Umbilical cord (tissue), 2 donors: Measurements from ENCODE around the gene ARMC5. TPM values are rescaled to one million over a fixed set of nuclear protein-coding genes. Genes with fewer than 3 reads are reported as not detected.
"Not testable (repeated sequence)": the region's sequence is repeated elsewhere in the genome, so short reads cannot be mapped to it uniquely, and the experiment has no call there.

Experiments
- DNase-seq: peaks from one replicate; pipeline ENCODE4 v3.0.0-alpha.2; 2015; ENCODE audit warnings: low spot score
- total RNA-seq: library from RNA; depleted of rRNA; stranded (reverse); fragments of >200 nt; gene quantifications from one replicate; pipeline ENCODE4 v1.2.3, GENCODE V29; 2014; ENCODE audit warnings: low replicate concordance; ENCODE audit not compliant: insufficient read depth

ARMC5 gene, protein sequence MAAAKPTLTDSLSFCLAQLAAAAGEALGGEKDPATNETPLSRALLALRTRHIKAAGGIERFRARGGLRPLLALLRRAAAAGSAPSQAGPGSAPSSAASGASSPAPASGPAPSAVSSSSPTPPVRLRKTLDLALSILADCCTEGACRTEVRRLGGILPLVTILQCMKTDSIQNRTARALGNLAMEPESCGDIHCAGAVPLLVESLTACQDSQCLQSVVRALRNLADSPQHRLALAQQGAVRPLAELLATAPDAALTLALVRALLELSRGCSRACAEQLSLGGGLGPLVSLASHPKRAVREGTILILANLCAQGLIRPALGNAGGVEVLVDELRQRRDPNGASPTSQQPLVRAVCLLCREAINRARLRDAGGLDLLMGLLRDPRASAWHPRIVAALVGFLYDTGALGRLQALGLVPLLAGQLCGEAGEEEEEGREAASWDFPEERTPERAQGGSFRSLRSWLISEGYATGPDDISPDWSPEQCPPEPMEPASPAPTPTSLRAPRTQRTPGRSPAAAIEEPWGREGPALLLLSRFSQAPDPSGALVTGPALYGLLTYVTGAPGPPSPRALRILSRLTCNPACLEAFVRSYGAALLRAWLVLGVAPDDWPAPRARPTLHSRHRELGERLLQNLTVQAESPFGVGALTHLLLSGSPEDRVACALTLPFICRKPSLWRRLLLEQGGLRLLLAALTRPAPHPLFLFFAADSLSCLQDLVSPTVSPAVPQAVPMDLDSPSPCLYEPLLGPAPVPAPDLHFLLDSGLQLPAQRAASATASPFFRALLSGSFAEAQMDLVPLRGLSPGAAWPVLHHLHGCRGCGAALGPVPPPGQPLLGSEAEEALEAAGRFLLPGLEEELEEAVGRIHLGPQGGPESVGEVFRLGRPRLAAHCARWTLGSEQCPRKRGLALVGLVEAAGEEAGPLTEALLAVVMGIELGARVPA
- 8.2 TPM for total RNA-seq

DNA sequence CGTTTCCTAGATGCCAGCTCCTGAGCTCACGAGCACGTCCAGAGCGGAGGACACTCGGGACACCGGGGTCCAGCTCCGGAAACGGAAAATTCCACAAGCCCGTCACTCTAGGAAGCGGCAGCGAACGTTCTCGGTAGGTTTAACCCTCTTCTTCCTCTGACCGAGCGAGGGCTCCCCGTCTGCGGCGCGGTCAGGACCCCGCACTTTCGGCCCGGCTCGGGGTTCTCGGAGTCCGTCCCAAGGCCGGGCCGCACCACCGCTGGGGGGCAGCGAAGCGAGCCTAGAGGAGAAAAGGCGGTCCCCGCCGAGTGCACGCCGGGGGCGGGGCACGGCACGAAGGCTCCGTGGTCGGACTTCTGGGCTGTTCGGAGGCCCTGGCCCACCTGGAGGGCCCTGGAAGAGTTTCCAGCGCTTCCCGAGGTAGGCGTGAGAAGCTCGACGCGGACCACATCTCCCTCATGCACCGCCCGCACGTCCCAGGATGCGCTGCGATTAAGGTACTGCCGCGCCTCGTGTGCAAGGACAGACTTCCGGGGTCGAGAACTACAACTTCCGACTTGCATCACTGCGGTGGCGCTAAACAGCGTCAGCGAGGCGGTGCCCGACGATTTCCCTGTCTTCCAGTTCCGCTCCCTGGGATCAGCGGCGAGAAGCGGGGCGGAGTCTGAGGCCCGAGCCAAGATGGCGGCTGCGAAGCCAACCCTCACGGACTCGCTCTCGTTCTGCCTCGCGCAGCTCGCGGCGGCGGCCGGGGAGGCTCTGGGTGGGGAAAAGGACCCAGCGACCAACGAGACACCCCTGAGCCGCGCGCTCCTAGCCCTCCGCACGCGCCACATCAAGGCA, at the start of gene ARMC5:
Gene ARMC5 (plus strand): TSS at position 658 of the 843 bp plus-strand sequence. CDS start 24 bp downstream, at position 682.
- peak; percentile 99 for DNase-seq

DNA sequence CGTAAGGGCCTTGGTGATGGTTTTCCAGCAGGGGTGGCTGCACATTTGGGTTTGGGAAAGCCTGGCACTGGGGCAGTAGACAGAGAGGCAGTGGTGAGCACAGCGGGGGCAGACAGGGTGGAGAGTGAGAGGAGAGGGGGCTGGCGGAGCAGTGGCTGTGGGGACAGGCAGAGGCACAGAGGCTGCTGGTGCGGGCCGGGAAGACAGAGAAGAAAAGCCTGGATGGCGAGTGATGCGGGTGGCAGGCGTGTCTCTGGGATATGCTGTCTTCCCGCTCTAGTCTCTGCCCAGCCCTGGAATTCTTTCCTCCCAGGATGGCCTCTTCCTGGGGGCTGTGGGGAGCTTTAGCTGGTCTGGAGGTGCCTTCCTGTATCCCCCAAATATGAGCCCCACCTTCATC, 49.2 kb upstream of the ARMC5 start:
- DNase-seq, result no peak

DNA sequence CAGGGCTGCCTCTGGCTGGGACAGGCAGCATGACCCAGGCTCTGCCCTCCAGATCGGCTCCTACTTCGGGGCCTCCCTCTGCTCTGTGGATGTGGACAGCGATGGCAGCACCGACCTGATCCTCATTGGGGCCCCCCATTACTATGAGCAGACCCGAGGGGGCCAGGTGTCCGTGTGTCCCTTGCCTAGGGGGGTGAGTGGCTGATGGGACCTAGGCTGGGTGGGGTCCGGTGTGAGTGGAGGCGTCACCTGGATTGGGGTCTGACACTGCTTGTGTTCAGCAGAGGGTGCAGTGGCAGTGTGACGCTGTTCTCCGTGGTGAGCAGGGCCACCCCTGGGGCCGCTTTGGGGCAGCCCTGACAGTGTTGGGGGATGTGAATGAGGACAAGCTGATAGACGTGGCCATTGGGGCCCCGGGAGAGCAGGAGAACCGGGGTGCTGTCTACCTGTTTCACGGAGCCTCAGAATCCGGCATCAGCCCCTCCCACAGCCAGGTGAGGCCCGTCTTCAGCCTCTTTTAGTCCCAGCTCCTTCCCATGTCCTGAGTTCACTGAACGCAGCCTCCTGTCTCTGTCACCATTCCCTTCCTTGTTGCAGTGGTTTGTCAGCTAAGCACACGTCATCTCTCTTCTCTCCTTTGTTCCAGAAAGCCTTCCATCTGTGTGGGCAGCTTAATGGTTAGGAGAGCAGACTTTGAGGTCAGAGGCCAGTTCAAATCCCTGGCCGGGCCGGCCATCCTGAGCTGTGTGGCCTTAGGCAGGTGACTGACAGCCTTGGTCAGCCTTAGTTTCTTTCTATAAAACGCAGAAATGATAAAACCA, 48.1 kb upstream of the ARMC5 start:
- no peak for DNase-seq

DNA sequence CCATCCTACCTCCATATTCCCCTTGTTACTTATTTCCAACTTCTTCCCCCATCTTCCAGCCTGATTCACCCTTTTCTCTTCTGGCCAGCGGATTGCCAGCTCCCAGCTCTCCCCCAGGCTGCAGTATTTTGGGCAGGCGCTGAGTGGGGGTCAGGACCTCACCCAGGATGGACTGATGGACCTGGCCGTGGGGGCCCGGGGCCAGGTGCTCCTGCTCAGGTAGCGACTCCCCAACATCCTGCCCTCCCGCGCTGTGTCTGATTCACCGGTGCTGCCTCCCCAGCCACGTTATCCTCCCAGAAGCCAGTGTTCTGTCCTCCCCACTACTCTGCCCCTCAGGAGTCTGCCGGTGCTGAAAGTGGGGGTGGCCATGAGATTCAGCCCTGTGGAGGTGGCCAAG, 46.6 kb upstream of the ARMC5 start:
- DNase-seq, result no peak

DNA sequence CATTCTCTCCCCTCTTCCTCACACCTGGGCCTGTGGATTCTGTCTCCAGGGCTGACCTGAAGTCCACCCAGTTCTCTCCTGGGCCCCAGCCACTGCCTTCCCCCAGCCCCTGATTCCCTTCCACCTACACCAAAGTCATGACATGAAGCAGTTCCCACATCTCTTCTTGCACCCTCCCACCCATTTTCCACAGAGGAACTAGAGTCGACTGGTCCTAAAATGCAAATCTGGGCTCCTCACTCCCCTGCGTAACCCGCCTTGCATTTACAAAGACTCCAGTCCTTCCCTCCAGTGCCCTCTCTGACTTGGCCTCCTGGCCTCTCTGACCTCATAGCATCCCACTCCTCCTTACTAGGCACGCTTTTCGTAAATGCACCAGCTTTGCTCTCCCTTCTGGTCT, 45.9 kb upstream of the ARMC5 start:
- DNase-seq, result no peak

DNA sequence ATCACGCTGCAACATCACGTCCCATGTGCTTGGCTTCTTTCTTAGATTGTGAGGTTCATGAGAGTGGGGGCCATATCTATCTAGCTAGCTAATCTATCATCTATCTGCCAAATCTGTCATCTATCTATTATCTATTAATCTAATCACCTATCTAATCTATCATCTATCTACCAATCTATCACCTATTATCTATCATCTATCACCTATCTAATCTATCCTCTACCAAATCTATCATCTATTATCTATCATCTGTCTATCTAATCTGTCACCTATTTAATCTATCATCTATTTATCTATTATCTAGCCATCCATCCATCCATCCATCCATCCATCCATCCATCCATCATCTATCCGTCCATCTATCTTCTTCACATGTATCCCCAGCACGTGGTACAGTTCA, 45.4 kb upstream of the ARMC5 start:
- no peak for DNase-seq

DNA sequence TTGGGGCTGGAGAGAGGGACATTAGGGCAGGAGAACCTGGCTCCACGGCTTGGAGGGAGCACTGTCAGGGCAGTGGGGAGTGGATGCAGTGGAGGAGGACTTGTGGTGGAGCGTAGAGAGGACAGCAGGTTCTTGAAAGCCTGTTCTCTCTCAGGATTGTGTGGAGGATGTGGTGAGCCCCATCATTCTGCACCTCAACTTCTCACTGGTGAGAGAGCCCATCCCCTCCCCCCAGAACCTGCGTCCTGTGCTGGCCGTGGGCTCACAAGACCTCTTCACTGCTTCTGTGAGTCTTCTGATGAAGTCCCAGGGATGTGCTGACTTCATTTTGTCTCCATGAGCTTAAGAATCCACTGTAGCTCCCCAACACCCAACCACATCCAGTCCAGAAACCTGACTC, 44.6 kb upstream of the ARMC5 start:
- DNase-seq, result no peak

DNA sequence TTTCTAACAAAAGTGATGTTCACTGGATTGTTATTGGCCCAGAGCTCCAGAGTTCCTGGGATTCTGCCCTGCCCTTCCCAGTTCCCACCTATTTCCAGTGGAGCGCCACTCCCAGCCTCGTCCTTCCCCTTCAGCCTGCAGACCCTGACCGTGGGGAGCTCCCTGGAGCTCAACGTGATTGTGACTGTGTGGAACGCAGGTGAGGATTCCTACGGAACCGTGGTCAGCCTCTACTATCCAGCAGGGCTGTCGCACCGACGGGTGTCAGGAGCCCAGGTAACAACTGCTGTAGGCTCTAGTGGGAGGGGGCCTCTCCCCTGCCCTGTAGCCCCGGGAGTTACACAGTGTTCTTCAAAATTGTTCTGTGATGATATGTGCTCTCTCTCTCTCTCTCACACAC, 42.9 kb upstream of the ARMC5 start:
- no peak for DNase-seq

DNA sequence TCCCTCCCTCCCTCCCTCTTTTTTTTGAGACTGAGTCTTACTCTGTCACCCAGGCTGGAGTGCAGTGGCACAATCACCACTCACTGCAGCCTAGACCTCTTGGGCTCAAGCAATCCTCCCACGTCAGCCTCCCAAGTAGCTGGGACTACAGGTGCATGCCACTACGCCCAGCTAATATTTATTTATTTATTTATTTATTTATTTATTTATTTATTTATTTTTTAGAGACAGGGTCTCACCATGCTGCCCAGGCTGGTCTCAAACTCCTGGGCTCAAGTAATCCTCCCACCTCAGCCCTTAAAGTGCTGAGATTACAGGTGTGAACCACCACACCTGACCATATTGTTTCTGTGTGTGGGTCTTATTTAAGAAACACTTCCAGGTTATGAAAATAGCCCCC, 42.3 kb upstream of the ARMC5 start:
- not testable (repeated sequence) for DNase-seq

DNA sequence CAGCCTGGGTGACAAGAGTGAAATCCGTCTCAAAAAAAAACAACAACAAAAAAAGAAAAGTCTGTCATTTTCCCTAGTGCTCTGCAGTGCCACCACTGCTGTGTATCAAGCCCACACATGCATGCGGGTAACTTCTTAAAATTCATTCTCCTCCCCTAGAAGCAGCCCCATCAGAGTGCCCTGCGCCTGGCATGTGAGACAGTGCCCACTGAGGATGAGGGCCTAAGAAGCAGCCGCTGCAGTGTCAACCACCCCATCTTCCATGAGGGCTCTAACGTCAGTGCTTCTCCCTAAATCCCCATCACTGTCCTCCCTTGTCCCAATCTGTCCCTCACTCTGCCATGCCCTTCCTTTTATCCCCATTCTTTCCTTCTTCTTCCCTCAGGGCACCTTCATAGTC, 41.4 kb upstream of the ARMC5 start:
- DNase-seq, result no peak

DNA sequence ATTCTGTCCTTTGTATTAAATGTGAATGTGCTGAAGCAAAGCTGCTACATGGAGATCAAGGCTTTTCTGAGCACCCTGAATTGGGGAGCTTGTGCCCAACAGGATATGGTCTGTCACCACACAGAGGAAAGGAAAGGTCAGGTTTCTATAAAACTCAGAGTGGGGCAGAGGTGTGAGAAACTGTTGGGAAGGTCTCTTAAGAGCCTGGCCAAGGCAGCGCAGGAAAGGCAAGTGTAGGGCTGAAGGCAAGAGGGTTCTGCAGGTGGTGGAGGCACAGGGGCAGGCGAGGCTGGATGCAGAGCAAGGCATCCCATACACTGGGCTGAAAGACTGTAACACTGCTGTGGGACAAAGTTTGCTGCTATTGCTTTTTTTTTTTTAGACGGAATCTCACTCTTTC, 39.3 kb upstream of the ARMC5 start:
- DNase-seq, result no peak

DNA sequence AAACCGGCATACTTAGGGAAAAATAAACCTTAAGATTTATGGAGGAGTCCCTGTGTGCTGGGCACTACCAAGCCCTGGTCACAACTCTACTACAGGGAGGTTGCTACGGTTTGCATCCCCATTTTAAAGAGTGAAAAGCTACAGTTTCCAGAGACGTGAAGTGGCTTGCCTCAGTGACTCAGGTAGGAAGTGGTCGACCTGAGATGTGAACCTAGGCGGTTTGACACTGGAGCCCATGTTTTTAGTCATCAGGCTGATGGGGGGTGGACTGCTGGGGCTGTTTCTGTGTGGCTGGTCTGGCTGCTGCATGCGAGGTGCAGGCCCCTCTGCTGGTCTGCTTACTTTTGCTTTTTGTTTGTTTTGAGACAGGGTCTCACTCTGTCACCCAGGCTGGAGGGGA, 37.7 kb upstream of the ARMC5 start:
- DNase-seq, result no peak

DNA sequence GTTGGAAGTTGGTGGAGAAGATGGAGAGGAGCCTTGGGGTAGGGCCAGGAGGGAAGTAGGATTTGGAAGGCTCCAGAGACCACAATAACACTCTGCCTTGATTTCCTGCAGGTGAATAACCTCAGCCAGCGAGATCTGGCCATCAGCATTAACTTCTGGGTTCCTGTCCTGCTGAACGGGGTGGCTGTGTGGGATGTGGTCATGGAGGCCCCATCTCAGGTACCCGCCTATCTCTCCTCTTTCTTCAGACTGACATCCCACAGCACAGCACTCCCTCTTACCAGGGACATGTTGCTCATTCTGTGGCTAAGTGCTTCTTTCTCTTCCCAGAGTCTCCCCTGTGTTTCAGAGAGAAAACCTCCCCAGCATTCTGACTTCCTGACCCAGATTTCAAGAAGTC, 36.1 kb upstream of the ARMC5 start:
- no peak for DNase-seq

DNA sequence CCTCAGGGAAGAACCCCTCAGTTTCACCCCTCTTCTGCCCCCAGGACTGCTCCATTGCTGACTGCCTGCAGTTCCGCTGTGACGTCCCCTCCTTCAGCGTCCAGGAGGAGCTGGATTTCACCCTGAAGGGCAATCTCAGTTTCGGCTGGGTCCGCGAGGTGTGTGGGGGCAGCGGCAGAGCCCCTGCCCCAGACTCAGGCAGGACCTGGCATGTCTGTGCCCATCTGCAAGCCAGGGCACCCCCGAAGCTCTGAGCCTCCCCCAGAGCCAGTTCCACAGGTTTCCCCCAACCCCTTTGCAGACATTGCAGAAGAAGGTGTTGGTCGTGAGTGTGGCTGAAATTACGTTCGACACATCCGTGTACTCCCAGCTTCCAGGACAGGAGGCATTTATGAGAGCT, 35.5 kb upstream of the ARMC5 start:
- DNase-seq, result no peak

DNA sequence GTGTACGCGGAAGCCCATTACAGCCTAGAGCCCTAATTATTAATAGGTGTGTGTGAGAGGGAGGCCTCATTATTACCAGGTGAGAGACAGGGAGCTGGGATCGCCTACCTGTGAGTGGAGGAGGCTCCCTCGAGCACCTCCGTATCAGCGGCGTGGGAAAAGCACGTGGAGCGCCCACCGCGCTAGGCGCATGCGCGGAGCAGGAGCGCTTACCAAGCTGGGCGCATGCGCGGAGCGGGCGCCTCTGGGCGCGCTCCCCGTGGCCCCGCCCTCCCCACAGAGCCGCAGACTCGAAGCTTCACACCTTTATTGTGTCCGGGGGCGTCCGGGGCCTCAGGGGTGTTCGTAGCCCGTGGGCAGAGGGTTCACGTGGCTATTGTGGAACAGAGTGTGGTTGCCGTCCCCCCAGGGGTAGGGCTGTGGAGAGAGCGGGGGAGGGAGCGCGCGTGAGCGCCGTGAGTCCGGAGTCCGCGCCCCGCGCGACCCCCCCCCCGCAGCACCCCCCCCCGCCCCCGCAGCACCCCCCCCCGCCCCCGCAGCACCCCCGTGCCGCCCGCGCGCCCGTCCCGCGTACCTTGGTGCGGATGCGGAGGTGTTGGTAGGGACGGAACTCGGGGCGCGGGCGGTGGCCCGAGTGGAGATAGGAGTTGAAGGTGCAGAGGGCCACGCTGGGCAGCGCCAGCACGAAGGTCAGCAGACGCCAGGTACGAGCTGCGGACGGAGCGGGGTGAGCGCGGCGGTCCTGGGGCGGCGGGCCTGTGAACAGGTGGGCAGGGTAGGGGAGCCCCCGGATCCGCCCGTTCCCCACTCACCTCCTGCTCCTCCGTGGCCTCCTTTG, 31.6 kb upstream of the ARMC5 start:
- DNase-seq, result peak; percentile 45

DNA sequence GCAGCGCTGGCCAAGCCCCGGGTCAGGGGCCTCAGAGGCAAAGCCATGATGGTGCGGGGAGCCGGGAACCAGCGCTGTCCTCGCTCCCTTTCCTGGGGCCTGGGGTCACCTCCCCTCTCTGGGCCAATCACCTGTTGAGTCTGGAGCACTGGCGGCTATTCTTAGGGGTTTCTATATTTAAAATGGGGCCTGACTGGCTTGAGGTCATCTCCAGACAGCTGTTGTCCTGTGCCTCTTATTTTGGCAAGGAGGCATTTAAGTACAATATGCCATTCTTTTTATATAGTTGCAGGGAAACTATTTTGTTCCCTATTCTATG, 31.1 kb upstream of the ARMC5 start, which contains the start of gene COX6A2:
Gene COX6A2 (minus strand): TSS at position 82 of the 319 bp plus-strand sequence. CDS start 35 bp downstream, at position 47.
- no peak for DNase-seq

DNA sequence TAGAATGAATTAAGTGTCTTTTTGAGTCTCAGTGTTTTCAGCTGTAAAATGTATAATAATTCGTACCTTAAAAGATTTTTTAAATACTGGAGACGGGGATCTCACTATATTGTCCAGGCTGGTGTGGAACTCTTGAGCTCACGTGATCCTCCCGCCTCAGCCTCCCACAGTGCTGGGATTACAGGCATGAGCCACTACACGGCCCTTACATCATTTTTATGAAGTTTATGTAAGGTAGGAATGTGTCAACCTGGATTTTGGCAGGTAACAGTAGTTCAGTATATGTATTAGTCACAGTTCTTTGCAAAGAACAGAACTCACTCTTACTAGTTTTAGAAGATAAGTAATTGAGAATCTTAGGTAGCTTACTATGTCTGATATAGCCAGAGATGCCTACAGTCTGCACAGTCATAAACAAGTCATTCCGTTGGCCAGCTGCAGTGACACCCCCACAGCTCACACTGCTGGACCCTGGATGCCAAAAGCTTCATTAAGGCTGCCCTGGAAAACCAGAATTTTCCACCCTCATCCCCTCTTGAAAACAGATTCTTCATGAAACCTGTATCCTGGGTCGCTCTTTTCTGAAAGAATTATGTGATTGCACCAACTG, 30.6 kb upstream of the ARMC5 start:
- no peak for DNase-seq

DNA sequence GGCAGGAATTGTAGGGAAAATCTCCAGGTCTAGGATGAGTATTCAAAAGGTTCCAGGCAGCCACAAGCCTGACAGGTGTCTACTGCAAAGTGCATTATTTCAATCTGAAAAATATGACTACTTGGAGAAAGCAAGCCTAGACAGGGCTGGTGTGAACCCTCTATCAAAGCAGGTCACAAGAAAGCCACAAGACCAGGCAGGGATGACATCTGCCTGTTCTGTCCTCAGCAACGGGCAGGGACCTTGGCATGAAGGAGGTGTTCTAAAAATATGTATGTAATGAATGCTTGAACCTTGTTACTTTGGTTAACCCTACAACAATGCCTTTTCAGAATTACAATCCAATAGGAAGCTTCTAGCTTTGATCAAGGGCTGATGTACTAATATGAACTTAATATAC, 30.0 kb upstream of the ARMC5 start:
- no peak for DNase-seq

DNA sequence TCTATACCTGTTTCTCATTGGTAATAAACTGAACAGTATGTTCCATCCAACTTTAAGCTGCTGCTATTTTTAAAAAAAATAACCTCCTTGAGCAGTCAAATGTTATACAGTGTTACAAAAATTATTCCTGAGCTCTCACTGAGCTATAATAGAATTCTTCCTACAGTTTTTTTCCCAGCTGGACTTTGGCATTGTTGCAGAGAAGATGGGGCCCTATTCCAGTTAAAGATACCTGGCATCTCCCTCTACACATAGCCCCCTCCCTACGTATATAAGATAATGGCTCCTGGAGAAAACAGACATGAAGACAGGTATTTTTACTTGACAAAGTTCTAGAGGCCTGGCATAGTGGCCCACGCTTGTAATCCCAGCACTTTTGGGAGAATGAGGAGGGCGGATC, 29.5 kb upstream of the ARMC5 start:
- no peak for DNase-seq
